Activated CD4-positive, alpha-beta T cell treated with anti-CD3 and anti-CD28 coated beads, Interleukin-2, amount 10 ng/mL, durations not matched to agents 24 days and 14 days (primary cell): Measurements from ENCODE around the gene ANKS3. TPM values are rescaled to one million over a fixed set of nuclear protein-coding genes. Genes with fewer than 3 reads are reported as not detected.

ENCODE experiments used
- DNase-seq: peaks from one replicate; pipeline ENCODE4 v3.0.0; 2022
- H3K27ac Mint-ChIP-seq: one replicate; pipeline ENCODE4 v1.8.0; 2022; ENCODE audit warnings: mild to moderate bottlenecking, mixed read lengths
- H3K27me3 Mint-ChIP-seq: one replicate; pipeline ENCODE4 v1.8.0; 2022; ENCODE audit warnings: mixed read lengths
- H3K36me3 Mint-ChIP-seq: one replicate; pipeline ENCODE4 v1.8.0; 2022; ENCODE audit warnings: low read depth, mild to moderate bottlenecking, mixed read lengths
- H3K4me1 Mint-ChIP-seq: one replicate; pipeline ENCODE4 v1.8.0; 2021; ENCODE audit warnings: mixed read lengths
- H3K4me3 Mint-ChIP-seq: one replicate; pipeline ENCODE4 v1.8.0; 2022; ENCODE audit warnings: mild to moderate bottlenecking, moderate library complexity, mixed read lengths
- H3K9me3 Mint-ChIP-seq: one replicate; pipeline ENCODE4 v1.8.0; 2021; ENCODE audit warnings: mixed read lengths
- intact Hi-C: fragments of 100-400 bp; cut with micrococcal nuclease; formaldehyde crosslinking; loops from one replicate; pipeline ENCODE4 v1.15.1; 2023
- total RNA-seq: library from RNA; stranded (reverse); gene quantifications from 2 replicates; pipeline ENCODE4 v1.2.3, GENCODE V29; 2022

Gene ANKS3
- total RNA-seq, 1 donor from 2014 or later, result 21.8 TPM

DNA sequence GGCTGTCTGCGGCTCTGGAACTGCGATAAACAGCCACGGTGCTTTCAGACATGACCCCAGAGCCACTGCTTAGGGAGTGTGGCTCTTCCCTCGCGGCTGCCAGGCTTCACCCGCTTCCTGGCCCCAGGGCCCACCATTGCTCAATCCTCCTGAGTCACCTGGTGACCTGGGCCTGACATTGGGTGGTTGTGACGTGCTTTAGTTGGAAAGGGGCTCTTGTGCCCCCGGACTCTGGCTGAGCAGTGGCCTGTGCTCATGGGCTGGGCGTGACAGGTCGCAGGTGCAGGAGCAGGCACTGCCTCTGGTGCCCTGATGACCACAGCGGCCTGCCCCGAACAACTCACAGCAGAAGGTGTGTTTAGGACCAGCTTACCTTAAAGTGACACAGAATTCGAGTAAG lies 49.3 kb downstream of the ANKS3 start:
- H3K4me1 Mint-ChIP-seq, result no peaks in the 10 kb centered on the region
- no peak overlapping the region for H3K27ac Mint-ChIP-seq
- intact Hi-C loops, result no loop called here
- H3K36me3 Mint-ChIP-seq, result peaks cover 15% of the 10 kb centered on the region
- H3K9me3 Mint-ChIP-seq, result no peaks in the 10 kb centered on the region
- no peak overlapping the region for H3K4me3 Mint-ChIP-seq
- H3K27me3 Mint-ChIP-seq, result no peaks in the 10 kb centered on the region
- DNase-seq, result no peak

- Mint-ChIP-seq H3K36me3 (peaks cover 15% of the 10 kb centered on the region), H3K4me1 (no peaks in the 10 kb centered on the region), H3K9me3 (no peaks in the 10 kb centered on the region), H3K27ac (no peak overlapping the region), H3K4me3 (no peak overlapping the region), H3K27me3 (no peaks in the 10 kb centered on the region)
- DNase-seq, result no peak
- intact Hi-C loops, result no loop called here
Measured at GRCh38 chr16:4684058-4684715, 49.9 kb downstream of the ANKS3 start.

- no peak for DNase-seq
- no peaks in the 10 kb centered on the region for H3K9me3 Mint-ChIP-seq
- intact Hi-C loops, result no loop called here
- H3K27me3 Mint-ChIP-seq, result no peaks in the 10 kb centered on the region
- H3K27ac Mint-ChIP-seq, result peak overlapping the region; percentile 4
- H3K4me1 Mint-ChIP-seq, result peaks cover under 1% of the 10 kb centered on the region
- peaks cover 15% of the 10 kb centered on the region for H3K36me3 Mint-ChIP-seq
- no peak overlapping the region for H3K4me3 Mint-ChIP-seq
Measured at GRCh38 chr16:4683255-4684057, 50.6 kb downstream of the ANKS3 start.

GRCh38 chr16:4682616-4683254 lies 51.3 kb downstream of the ANKS3 start:
- Mint-ChIP-seq H3K27me3 (no peaks in the 10 kb centered on the region), H3K9me3 (no peaks in the 10 kb centered on the region), H3K36me3 (peaks cover 20% of the 10 kb centered on the region), H3K4me3 (no peak overlapping the region), H3K4me1 (peaks cover 7% of the 10 kb centered on the region), H3K27ac (peak overlapping the region; percentile 4)
- peak; percentile 79 for DNase-seq
- intact Hi-C loops, result no loop called here

DNA sequence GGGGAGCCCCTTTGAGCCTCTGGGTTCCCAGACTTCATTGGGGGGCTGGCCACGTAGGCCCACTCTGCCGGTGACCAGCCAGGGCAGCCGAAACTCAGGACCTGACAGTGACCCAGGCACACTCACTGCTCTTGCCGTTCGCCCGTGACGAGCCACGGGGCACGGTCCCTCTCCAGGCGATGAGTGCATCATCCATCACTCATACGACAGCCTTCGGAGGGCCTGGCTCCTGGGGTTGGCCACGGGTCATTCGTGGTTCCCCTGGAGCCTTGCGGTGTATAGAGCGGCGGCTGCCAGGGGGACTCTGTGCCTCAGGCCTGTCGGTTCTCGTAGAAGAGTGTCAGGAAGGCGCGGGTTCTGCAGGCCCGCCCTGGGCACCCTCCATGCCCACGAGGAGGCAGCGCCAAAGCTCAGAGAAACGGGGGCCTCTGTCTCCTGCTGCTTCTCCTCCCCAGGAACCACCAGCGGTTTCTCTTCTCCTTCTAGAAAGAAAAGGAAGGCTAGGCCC lies 51.9 kb downstream of the ANKS3 start:
- intact Hi-C loops, result no loop called here
- H3K27me3 Mint-ChIP-seq, result no peaks in the 10 kb centered on the region
- H3K4me3 Mint-ChIP-seq, result no peak overlapping the region
- no peak overlapping the region for H3K27ac Mint-ChIP-seq
- no peak for DNase-seq
- no peaks in the 10 kb centered on the region for H3K9me3 Mint-ChIP-seq
- peaks cover 20% of the 10 kb centered on the region for H3K36me3 Mint-ChIP-seq
- H3K4me1 Mint-ChIP-seq, result peaks cover 7% of the 10 kb centered on the region

- Mint-ChIP-seq H3K4me1 (peaks cover 13% of the 10 kb centered on the region), H3K36me3 (peaks cover 22% of the 10 kb centered on the region), H3K27me3 (no peaks in the 10 kb centered on the region), H3K4me3 (no peak overlapping the region), H3K27ac (peak overlapping the region; percentile 34), H3K9me3 (no peaks in the 10 kb centered on the region)
- peak; percentile 66 for DNase-seq
- intact Hi-C loops, result no loop called here
Measured at GRCh38 chr16:4681471-4682083, 52.5 kb downstream of the ANKS3 start.

DNA sequence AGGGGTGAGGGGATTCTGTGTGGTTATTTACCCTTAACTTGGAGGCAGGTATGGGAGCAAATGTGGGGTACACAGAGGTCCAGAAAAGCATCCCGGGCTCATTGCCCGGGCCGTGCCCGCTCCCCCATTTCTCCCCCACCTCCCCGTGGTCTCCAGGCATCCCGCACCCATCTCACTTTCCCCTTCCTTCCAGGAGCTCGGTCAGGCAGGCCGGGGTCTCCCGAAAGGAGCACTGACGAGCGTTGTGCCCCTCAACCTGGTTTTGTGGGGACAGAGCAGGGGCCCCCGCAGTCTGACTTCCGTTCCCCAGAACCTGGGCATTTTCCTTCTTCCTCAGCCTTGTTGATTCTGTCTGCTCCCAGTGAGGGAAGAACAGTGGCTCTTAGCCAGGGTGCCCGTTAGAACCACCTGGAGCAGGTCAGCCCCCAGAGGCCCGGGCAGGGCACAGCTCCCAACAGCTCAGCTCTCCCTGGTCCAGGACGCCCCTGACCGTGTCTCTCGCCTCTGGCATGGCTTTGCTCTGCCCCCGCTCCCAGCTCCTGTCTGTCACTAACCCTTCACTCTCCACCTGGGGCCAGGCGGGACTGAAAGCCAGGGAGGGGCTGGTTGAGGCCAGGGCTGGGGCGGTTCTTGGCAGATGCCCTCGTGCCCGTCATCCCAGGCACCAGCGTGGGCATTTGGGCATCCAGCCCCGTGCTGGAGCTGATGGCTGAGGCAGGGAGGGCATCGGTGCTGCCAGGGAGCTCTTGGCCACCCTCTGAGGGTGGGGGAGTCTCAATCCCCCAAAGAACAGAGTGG lies 53.2 kb downstream of the ANKS3 start:
- peaks cover 20% of the 10 kb centered on the region for H3K4me1 Mint-ChIP-seq
- H3K36me3 Mint-ChIP-seq, result peaks cover 29% of the 10 kb centered on the region
- H3K4me3 Mint-ChIP-seq, result no peak overlapping the region
- intact Hi-C loops, result no loop called here
- H3K9me3 Mint-ChIP-seq, result no peaks in the 10 kb centered on the region
- DNase-seq, result no peak
- H3K27ac Mint-ChIP-seq, result peak overlapping the region; percentile 68
- H3K27me3 Mint-ChIP-seq, result no peaks in the 10 kb centered on the region

DNA sequence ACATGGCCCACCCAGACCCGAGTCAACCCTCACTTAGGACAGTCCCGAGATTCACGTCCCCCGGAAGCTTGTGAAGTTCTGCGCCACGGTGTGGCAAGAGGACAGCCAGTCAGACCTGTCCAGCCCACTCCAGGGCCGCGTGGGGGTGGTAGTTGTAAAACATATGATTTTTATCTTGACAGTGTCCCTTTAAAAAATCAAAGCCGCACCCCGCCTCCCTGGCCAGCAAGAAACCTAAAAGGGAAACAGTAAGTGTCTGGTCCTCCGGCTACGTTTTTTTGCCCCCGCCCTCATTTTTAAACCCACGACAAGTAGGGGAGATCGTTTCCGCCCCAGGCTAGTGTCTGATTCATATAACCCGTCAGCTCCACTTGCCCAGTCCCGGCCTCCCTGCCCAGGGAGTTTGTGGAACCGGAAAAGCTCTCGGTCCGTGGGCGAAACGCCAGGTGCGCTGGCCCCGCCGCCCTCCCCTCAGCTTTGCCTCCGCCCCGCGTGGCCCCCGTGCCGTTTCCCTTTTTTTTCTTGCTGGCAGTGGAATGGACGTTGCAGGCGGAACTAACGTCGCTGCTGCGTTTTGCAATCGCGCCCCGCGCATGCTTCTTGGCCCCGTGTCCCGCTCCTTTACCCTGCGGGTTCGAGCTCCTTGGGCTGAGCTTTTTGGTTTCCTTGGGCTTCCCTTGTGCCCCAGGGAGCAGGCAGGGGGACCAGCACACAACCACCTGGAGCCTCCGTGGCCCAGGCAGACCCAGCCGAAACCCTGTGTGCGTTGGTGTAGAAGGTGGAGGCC lies 54.0 kb downstream of the ANKS3 start:
- DNase-seq, result peak; percentile 67
- peaks cover 29% of the 10 kb centered on the region for H3K36me3 Mint-ChIP-seq
- intact Hi-C loops, result no loop called here
- no peak overlapping the region for H3K4me3 Mint-ChIP-seq
- no peak overlapping the region for H3K27ac Mint-ChIP-seq
- H3K27me3 Mint-ChIP-seq, result no peaks in the 10 kb centered on the region
- no peaks in the 10 kb centered on the region for H3K9me3 Mint-ChIP-seq
- H3K4me1 Mint-ChIP-seq, result peaks cover 24% of the 10 kb centered on the region

GRCh38 chr16:4679156-4679849 lies 54.8 kb downstream of the ANKS3 start:
- Mint-ChIP-seq H3K27ac (no peak overlapping the region), H3K4me3 (no peak overlapping the region), H3K9me3 (no peaks in the 10 kb centered on the region), H3K27me3 (no peaks in the 10 kb centered on the region), H3K4me1 (peaks cover 24% of the 10 kb centered on the region), H3K36me3 (peaks cover 26% of the 10 kb centered on the region)
- intact Hi-C loops, result no loop called here
- no peak for DNase-seq

- peak overlapping the region; percentile 73 for H3K27ac Mint-ChIP-seq
- H3K9me3 Mint-ChIP-seq, result no peaks in the 10 kb centered on the region
- H3K27me3 Mint-ChIP-seq, result no peaks in the 10 kb centered on the region
- no peak overlapping the region for H3K4me3 Mint-ChIP-seq
- intact Hi-C loops, result no loop called here
- peaks cover 30% of the 10 kb centered on the region for H3K36me3 Mint-ChIP-seq
- DNase-seq, result no peak
- H3K4me1 Mint-ChIP-seq, result peaks cover 26% of the 10 kb centered on the region
Measured at GRCh38 chr16:4678596-4678995, 55.5 kb downstream of the ANKS3 start.

GRCh38 chr16:4677994-4678393 lies 56.1 kb downstream of the ANKS3 start:
- no peak for DNase-seq
- H3K27ac Mint-ChIP-seq, result peak overlapping the region; percentile 73
- H3K9me3 Mint-ChIP-seq, result no peaks in the 10 kb centered on the region
- H3K27me3 Mint-ChIP-seq, result no peaks in the 10 kb centered on the region
- intact Hi-C loops, result loop anchor here (2.0 kb wide), 1 partner anchor 17 kb away; no protein-coding TSS in a partner anchor
- H3K36me3 Mint-ChIP-seq, result peaks cover 29% of the 10 kb centered on the region
- peaks cover 26% of the 10 kb centered on the region for H3K4me1 Mint-ChIP-seq
- H3K4me3 Mint-ChIP-seq, result no peak overlapping the region

- Mint-ChIP-seq H3K4me1 (peaks cover 26% of the 10 kb centered on the region), H3K27ac (peak overlapping the region; percentile 99), H3K36me3 (peaks cover 29% of the 10 kb centered on the region), H3K9me3 (no peaks in the 10 kb centered on the region), H3K27me3 (no peaks in the 10 kb centered on the region), H3K4me3 (peak overlapping the region; percentile 85)
- DNase-seq, result no peak
- intact Hi-C loops, result loop anchor here (2.0 kb wide), 1 partner anchor 17 kb away; no protein-coding TSS in a partner anchor
Measured at GRCh38 chr16:4677390-4677789, 56.7 kb downstream of the ANKS3 start.
